MCF 10A (cell line): Measurements from ENCODE around the gene ABCD2. TPM values are rescaled to one million over a fixed set of nuclear protein-coding genes. Genes with fewer than 3 reads are reported as not detected.

Experiments used
- BruUV-seq: library from RNA; stranded (reverse); fragments of 400-500 nt; replicated peaks from 2 replicates; lab custom pipeline; 2021; lab: Mats Ljungman, UMichigan
- CTCF ChIA-PET: fragments of 300-600 bp; sonication (Branson Sonifier 250); formaldehyde crosslinking; extraction: SDS; loops from one replicate; lab custom pipeline; 2021; ENCODE audit warnings: antibody characterized with exemption, inconsistent platforms; lab: Yijun Ruan, JAX
- POLR2A ChIA-PET: fragments of 300-600, 350-650 bp; sonication (Branson Sonifier 250); formaldehyde crosslinking; extraction: SDS; loops from one replicate; lab custom pipeline; 2020; ENCODE audit warnings: antibody characterized with exemption, inconsistent platforms; lab: Yijun Ruan, JAX
- DNase-seq: peaks from one replicate; pipeline ENCODE4 v3.0.0-alpha.2; 2018; ENCODE audit not compliant: unreplicated experiment
- H3K27ac Mint-ChIP-seq: one replicate; pipeline ENCODE4 v1.8.0; 2022; ENCODE audit warnings: mild to moderate bottlenecking, low read depth, mixed read lengths; ENCODE audit not compliant: unreplicated experiment
- H3K27me3 Mint-ChIP-seq: one replicate; pipeline ENCODE4 v1.8.0; 2022; ENCODE audit warnings: mixed read lengths; ENCODE audit not compliant: insufficient read depth, unreplicated experiment
- H3K36me3 Mint-ChIP-seq: one replicate; pipeline ENCODE4 v1.8.0; 2022; ENCODE audit warnings: mild to moderate bottlenecking, moderate library complexity, mixed read lengths; ENCODE audit not compliant: insufficient read depth, unreplicated experiment
- H3K4me1 Mint-ChIP-seq: one replicate; pipeline ENCODE4 v1.8.0; 2022; ENCODE audit warnings: mixed read lengths; ENCODE audit not compliant: insufficient read depth, unreplicated experiment
- H3K4me3 Mint-ChIP-seq: one replicate; pipeline ENCODE4 v1.8.0; 2022; ENCODE audit warnings: mild to moderate bottlenecking, moderate library complexity, mixed read lengths; ENCODE audit not compliant: unreplicated experiment
- H3K9me3 Mint-ChIP-seq: one replicate; pipeline ENCODE4 v1.8.0; 2022; ENCODE audit warnings: mixed read lengths; ENCODE audit not compliant: unreplicated experiment
- CTCF ChIP-seq: fragments of 200-600 bp; IDR thresholded peaks from one replicate; pipeline ENCODE4 v1.8.0; 2022; ENCODE audit warnings: antibody characterized with exemption, mild to moderate bottlenecking; ENCODE audit not compliant: unreplicated experiment
- intact Hi-C: fragments of 100-400 bp; cut with micrococcal nuclease; formaldehyde crosslinking; loops from 2 replicates; pipeline ENCODE4 v1.14.1; 2022
- total RNA-seq: library from RNA; stranded (reverse); gene quantifications from 2 replicates; pipeline ENCODE4 v1.2.3, GENCODE V29; 2022

ABCD2 gene
- total RNA-seq, 1 experiment from 2014 or later: 0.42 TPM

GRCh38 chr12:39595928-39596327, 23.7 kb downstream of the ABCD2 start:
- DNase-seq: peak; percentile 50
- BruUV-seq: no TSS peak
- Mint-ChIP-seq H3K27ac (peak overlapping the region; percentile 75), H3K36me3 (no peaks in the 10 kb centered on the region), H3K4me1 (peaks cover 16% of the 10 kb centered on the region), H3K9me3 (no peaks in the 10 kb centered on the region), H3K4me3 (peak overlapping the region; percentile 23), H3K27me3 (no peaks in the 10 kb centered on the region)
- TF ChIP-seq CTCF: no peak
- intact Hi-C loops: no loop called here
- ChIA-PET POLR2A (interaction anchor here (0.7 to 2.4 kb wide), 2 partner anchors 9 to 152 kb away, joined by 3 to 8 read pairs; no protein-coding TSS in a partner anchor), CTCF (interaction anchor here (0.8 to 3.9 kb wide), 3 partner anchors 9 to 19 kb away, joined by 4 to 13 read pairs (median 5); no protein-coding TSS in a partner anchor)

GRCh38 chr12:39592295-39592694, 27.3 kb downstream of the ABCD2 start:
- CTCF ChIA-PET: interaction anchor here (0.6 to 3.9 kb wide), 5 partner anchors 9 to 127 kb away, joined by 3 to 13 read pairs (median 7); partner anchors contain the start of gene ABCD2
- Mint-ChIP-seq H3K36me3 (no peaks in the 10 kb centered on the region), H3K4me1 (peaks cover 23% of the 10 kb centered on the region), H3K27ac (peak overlapping the region; percentile 74), H3K4me3 (no peak overlapping the region), H3K27me3 (no peaks in the 10 kb centered on the region), H3K9me3 (no peaks in the 10 kb centered on the region)
- no peak for TF ChIP-seq CTCF
- POLR2A ChIA-PET: interaction anchor here (0.6 to 2.1 kb wide), 5 partner anchors 10 to 102 kb away, joined by 3 to 6 read pairs (median 3); partner anchors contain the start of gene ABCD2
- BruUV-seq: no TSS peak
- intact Hi-C loops: no loop called here
- DNase-seq: no peak

- intact Hi-C loops: loop anchor here (5.0 to 10.0 kb wide), 3 partner anchors 176 to 404 kb away; no protein-coding TSS in a partner anchor
- CTCF ChIA-PET: interaction anchor here (0.6 to 2.1 kb wide), 3 partner anchors 10 to 270 kb away, joined by 3 to 11 read pairs (median 3); partner anchors contain the start of gene ABCD2
These were observed 31.3 kb downstream of the ABCD2 start for GRCh38 chr12:39588348-39588747.

More at GRCh38 chr12:39588348-39588747, 31.3 kb downstream of the ABCD2 start:
- Mint-ChIP-seq H3K27me3 (no peaks in the 10 kb centered on the region), H3K4me3 (no peak overlapping the region), H3K36me3 (no peaks in the 10 kb centered on the region), H3K27ac (no peak overlapping the region), H3K4me1 (peaks cover 23% of the 10 kb centered on the region), H3K9me3 (peaks cover 5% of the 10 kb centered on the region)
- BruUV-seq: no TSS peak
- POLR2A ChIA-PET: interaction anchor here (1.6 kb wide), 1 partner anchor 15 kb away, joined by 3 read pairs; no protein-coding TSS in a partner anchor
- TF ChIP-seq CTCF: no peak
- no peak for DNase-seq
